ENCODE results near the gene APBA2.

APBA2 gene

GRCh38 chr15:28983432-28984311 lies 97.9 kb downstream of the APBA2 start:
- Histone ChIP-seq H3K27ac (ENCODE audit: low read length) (no peak overlapping the region), H3F3A (ENCODE audit: insufficient read depth, low read length) (no peaks in the 10 kb centered on the region), H3K4me3 (ENCODE audit: low read length) (no peak overlapping the region), H3K4me2 (ENCODE audit: low read depth, low read length) (no peak overlapping the region), H3K79me2 (ENCODE audit: low read length) (no peaks in the 10 kb centered on the region), H3K9me3 (replicated peaks; ENCODE audit: insufficient read depth, low read length) (no peaks in the 10 kb centered on the region), H3K9me2 (replicated peaks; ENCODE audit: insufficient read depth, low read length) (no peaks in the 10 kb centered on the region), H2AFZ (ENCODE audit: low read length) (no peak overlapping the region), H4K20me1 (ENCODE audit: insufficient read depth, low read length) (no peaks in the 10 kb centered on the region), H3K9ac (ENCODE audit: low read length) (no peak overlapping the region), H3K27me3 (replicated peaks; ENCODE audit: insufficient read depth, low read length) (no peaks in the 10 kb centered on the region), H3K36me3 (replicated peaks; ENCODE audit: insufficient read depth, low read length) (no peaks in the 10 kb centered on the region), H3K4me1 (ENCODE audit: low read length) (no peaks in the 10 kb centered on the region)
- DNase-seq: no peak
- no peak for TF ChIP-seq EZH2 (optimal IDR thresholded peaks at IDR 0.05; ENCODE audit: low read depth, low read length)
- no peak for TF ChIP-seq EZH2phosphoT487 (IDR thresholded peaks at IDR 0.05; ENCODE audit: low read length)

DNA sequence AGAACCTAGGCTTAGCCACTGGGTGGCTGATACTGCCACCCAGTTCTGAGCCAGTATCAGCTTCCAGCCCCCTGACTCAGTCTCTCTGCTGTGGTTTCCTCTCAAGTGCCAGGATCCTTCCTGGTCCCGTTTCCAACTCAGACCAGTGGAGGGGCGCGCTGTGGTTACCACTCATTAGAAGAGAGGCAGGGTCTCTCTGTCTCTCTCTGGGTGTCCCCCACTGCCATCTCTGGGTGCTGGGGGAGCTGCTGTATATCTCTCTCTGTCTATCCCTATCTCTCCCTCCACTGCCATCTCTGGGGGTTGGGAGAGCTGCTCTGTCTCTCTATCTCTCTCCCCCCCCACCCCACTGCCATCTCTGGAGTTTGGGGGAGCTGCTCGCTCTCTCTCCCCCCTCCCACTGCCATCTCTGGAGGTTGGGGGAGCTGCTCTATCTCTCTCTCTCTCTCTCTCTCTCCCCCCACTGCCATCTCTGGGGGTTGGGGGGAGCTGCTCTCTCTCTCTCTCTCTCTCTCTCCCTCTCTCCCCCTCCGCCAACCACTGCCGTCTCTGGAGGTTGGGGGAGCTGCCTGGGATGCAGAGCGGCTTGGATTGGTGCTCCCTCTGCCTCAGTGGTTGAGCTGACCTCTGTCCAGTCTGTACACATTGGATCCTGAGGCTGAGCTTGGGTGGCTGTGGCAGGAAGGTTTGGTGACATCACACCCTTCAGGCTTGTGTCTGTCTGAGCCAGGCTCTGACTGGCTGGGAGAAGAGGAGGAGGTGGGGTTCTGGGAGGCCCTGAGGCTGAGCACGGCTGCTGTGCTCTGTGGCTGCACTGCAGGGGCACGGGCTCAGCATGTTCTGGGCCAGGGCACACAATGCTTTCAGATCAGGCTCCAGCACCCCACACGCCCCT lies 98.9 kb downstream of the APBA2 start:
- Histone ChIP-seq H3K4me3 (ENCODE audit: low read length) (no peak overlapping the region), H3K27ac (ENCODE audit: low read length) (no peak overlapping the region), H3F3A (ENCODE audit: insufficient read depth, low read length) (no peaks in the 10 kb centered on the region), H4K20me1 (ENCODE audit: insufficient read depth, low read length) (no peaks in the 10 kb centered on the region), H3K9me2 (replicated peaks; ENCODE audit: insufficient read depth, low read length) (no peaks in the 10 kb centered on the region), H3K27me3 (replicated peaks; ENCODE audit: insufficient read depth, low read length) (no peaks in the 10 kb centered on the region), H3K9me3 (replicated peaks; ENCODE audit: insufficient read depth, low read length) (no peaks in the 10 kb centered on the region), H3K9ac (ENCODE audit: low read length) (no peak overlapping the region), H3K4me1 (ENCODE audit: low read length) (no peaks in the 10 kb centered on the region), H2AFZ (ENCODE audit: low read length) (no peak overlapping the region), H3K79me2 (ENCODE audit: low read length) (no peaks in the 10 kb centered on the region), H3K4me2 (ENCODE audit: low read depth, low read length) (no peak overlapping the region), H3K36me3 (replicated peaks; ENCODE audit: insufficient read depth, low read length) (no peaks in the 10 kb centered on the region)
- TF ChIP-seq, protein P1, sequence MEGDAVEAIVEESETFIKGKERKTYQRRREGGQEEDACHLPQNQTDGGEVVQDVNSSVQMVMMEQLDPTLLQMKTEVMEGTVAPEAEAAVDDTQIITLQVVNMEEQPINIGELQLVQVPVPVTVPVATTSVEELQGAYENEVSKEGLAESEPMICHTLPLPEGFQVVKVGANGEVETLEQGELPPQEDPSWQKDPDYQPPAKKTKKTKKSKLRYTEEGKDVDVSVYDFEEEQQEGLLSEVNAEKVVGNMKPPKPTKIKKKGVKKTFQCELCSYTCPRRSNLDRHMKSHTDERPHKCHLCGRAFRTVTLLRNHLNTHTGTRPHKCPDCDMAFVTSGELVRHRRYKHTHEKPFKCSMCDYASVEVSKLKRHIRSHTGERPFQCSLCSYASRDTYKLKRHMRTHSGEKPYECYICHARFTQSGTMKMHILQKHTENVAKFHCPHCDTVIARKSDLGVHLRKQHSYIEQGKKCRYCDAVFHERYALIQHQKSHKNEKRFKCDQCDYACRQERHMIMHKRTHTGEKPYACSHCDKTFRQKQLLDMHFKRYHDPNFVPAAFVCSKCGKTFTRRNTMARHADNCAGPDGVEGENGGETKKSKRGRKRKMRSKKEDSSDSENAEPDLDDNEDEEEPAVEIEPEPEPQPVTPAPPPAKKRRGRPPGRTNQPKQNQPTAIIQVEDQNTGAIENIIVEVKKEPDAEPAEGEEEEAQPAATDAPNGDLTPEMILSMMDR (IDR thresholded peaks at IDR 0.05; ENCODE audit: low read length): no peak
- no peak for TF ChIP-seq EZH2 (optimal IDR thresholded peaks at IDR 0.05; ENCODE audit: low read depth, low read length)
- TF ChIP-seq EZH2phosphoT487 (IDR thresholded peaks at IDR 0.05; ENCODE audit: low read length): no peak
- no peak for DNase-seq

DNA sequence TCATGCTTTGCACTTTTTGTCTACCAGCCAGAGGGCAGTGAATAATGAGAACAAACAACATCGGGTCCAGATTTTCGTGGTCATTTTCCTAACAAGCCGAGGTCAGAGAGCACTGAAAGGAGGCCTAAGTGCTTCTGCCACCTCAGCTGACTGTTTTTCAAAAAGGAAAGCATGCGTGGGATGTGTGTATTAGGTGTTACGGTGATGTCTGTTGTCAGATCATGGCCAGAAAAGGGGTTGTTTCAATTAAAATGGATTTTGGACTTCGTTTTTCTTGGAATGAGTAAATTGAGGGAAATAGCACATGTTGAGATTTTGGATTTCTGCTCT lies 99.5 kb downstream of the APBA2 start:
- H3K36me3 ChIP-seq (replicated peaks; ENCODE audit: insufficient read depth, low read length): no peaks in the 10 kb centered on the region
- TF ChIP-seq, protein P1 (IDR thresholded peaks at IDR 0.05; ENCODE audit: low read length): no peak
- TF ChIP-seq EZH2phosphoT487 (IDR thresholded peaks at IDR 0.05; ENCODE audit: low read length) (no peak), EZH2 (optimal IDR thresholded peaks at IDR 0.05; ENCODE audit: low read depth, low read length) (no peak)
- H3K4me3 ChIP-seq (ENCODE audit: low read length): no peak overlapping the region
- H3K27me3 ChIP-seq (replicated peaks; ENCODE audit: insufficient read depth, low read length): no peaks in the 10 kb centered on the region
- H3K9ac ChIP-seq (ENCODE audit: low read length): no peak overlapping the region
- DNase-seq: no peak
- no peak overlapping the region for H3K4me2 ChIP-seq (ENCODE audit: low read depth, low read length)
- H3K9me3 ChIP-seq (replicated peaks; ENCODE audit: insufficient read depth, low read length): no peaks in the 10 kb centered on the region
- no peaks in the 10 kb centered on the region for H3K9me2 ChIP-seq (replicated peaks; ENCODE audit: insufficient read depth, low read length)
- no peak overlapping the region for H2AFZ ChIP-seq (ENCODE audit: low read length)
- no peak overlapping the region for H3K27ac ChIP-seq (ENCODE audit: low read length)
- no peaks in the 10 kb centered on the region for H4K20me1 ChIP-seq (ENCODE audit: insufficient read depth, low read length)
- H3K79me2 ChIP-seq (ENCODE audit: low read length): no peaks in the 10 kb centered on the region
- H3F3A ChIP-seq (ENCODE audit: insufficient read depth, low read length): no peaks in the 10 kb centered on the region
- H3K4me1 ChIP-seq (ENCODE audit: low read length): no peaks in the 10 kb centered on the region

Measured in MM.1S (cell line).